ENCODE data around the gene HCN4. TPM values are rescaled to one million over a fixed set of nuclear protein-coding genes. Genes with fewer than 3 reads are reported as not detected.

Gene HCN4
- total RNA-seq, 1 donor from 2014 or later: not detected

GRCh38 chr15:73328149-73328820 is 40.5 kb downstream of the HCN4 start:
- no peaks in the 10 kb centered on the region for H3K9me3 ChIP-seq
- intact Hi-C loops (cut with DNase I): no loop called here
- no peaks in the 10 kb centered on the region for H3K36me3 ChIP-seq
- TF ChIP-seq CTCF (IDR thresholded peaks at IDR 0.05): no peak
- H3K27me3 ChIP-seq: no peaks in the 10 kb centered on the region
- H3K4me1 ChIP-seq: no peaks in the 10 kb centered on the region
- no peak for DNase-seq (ENCODE audit: low spot score in 2 of 2)
- H3K4me3 ChIP-seq: no peak overlapping the region
- H3K27ac ChIP-seq: no peak overlapping the region

DNA sequence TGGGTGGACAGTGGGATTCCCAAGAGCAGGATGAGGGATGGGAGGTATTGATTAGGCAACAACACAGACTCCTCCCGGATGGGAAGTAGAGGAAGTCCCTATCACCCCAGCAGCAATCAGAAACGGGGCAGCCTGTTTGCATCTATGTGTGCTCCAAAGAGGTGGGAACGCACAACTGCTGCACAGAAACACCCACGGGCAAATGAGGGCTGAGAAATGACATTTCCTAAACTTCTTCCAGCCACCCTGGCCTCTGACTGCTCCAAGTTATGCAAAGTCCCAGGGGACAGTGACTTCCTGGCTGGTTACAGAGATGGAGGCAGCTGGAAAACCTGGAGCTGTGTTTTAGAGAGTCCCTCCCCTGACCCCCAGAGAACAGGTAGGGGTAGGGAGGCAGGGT is 42.6 kb downstream of the HCN4 start:
- TF ChIP-seq CTCF (IDR thresholded peaks at IDR 0.05): no peak
- intact Hi-C loops (cut with DNase I): no loop called here
- Histone ChIP-seq H3K9me3 (no peaks in the 10 kb centered on the region), H3K4me3 (no peak overlapping the region), H3K27me3 (no peaks in the 10 kb centered on the region), H3K4me1 (no peaks in the 10 kb centered on the region), H3K36me3 (no peaks in the 10 kb centered on the region), H3K27ac (no peak overlapping the region)
- DNase-seq (ENCODE audit: low spot score in 2 of 2): no peak

GRCh38 chr15:73325191-73325861 is 43.4 kb downstream of the HCN4 start:
- DNase-seq (ENCODE audit: low spot score in 2 of 2): no peak
- TF ChIP-seq CTCF (IDR thresholded peaks at IDR 0.05): no peak
- no peaks in the 10 kb centered on the region for H3K36me3 ChIP-seq
- no peak overlapping the region for H3K27ac ChIP-seq
- intact Hi-C loops (cut with DNase I): no loop called here
- H3K9me3 ChIP-seq: no peaks in the 10 kb centered on the region
- H3K27me3 ChIP-seq: no peaks in the 10 kb centered on the region
- H3K4me3 ChIP-seq: no peak overlapping the region
- no peaks in the 10 kb centered on the region for H3K4me1 ChIP-seq

GRCh38 chr15:73324496-73325170 is 44.1 kb downstream of the HCN4 start:
- Histone ChIP-seq H3K27ac (no peak overlapping the region), H3K27me3 (no peaks in the 10 kb centered on the region), H3K9me3 (no peaks in the 10 kb centered on the region), H3K36me3 (no peaks in the 10 kb centered on the region), H3K4me3 (no peak overlapping the region), H3K4me1 (no peaks in the 10 kb centered on the region)
- no peak for TF ChIP-seq CTCF (IDR thresholded peaks at IDR 0.05)
- intact Hi-C loops (cut with DNase I): no loop called here
- DNase-seq (ENCODE audit: low spot score in 2 of 2): no peak

GRCh38 chr15:73323956-73324355 is 44.8 kb downstream of the HCN4 start:
- intact Hi-C loops (cut with DNase I): no loop called here
- H3K4me1 ChIP-seq: no peaks in the 10 kb centered on the region
- no peaks in the 10 kb centered on the region for H3K9me3 ChIP-seq
- H3K27ac ChIP-seq: no peak overlapping the region
- no peak overlapping the region for H3K4me3 ChIP-seq
- no peak for TF ChIP-seq CTCF (IDR thresholded peaks at IDR 0.05)
- H3K27me3 ChIP-seq: no peaks in the 10 kb centered on the region
- no peaks in the 10 kb centered on the region for H3K36me3 ChIP-seq
- no peak for DNase-seq (ENCODE audit: low spot score in 2 of 2)
